WTC11 (cell line): ENCODE data around the gene KRTAP5-3. TPM values are rescaled to one million over a fixed set of nuclear protein-coding genes. Genes with fewer than 3 reads are reported as not detected.

Experiments used
- ATAC-seq: fragments of 200-7000 bp; cut with Tn5 transposase; 2 replicates; pipeline ENCODE4 v1.10.0; 2021; ENCODE audit warnings: mild to moderate bottlenecking, moderate library complexity
- CTCF ChIA-PET: fragments of 300-600 bp; sonication (Branson Sonifier 250); formaldehyde crosslinking; loops from one replicate; lab custom pipeline; 2021; ENCODE audit warnings: antibody characterized with exemption; lab: Charles Lee
- POLR2A ChIA-PET: fragments of 350-600 bp; sonication (Branson Sonifier 250); formaldehyde crosslinking; loops from one replicate; lab custom pipeline; 2021; ENCODE audit warnings: antibody characterized with exemption; lab: Charles Lee
- DNase-seq: peaks from one replicate; pipeline ENCODE4 v3.0.0; 2021; ENCODE audit warnings: low spot score
- H3K27ac Mint-ChIP-seq: 2 replicates; pipeline ENCODE4 v1.8.0; 2021; ENCODE audit warnings: mixed read lengths
- H3K27me3 Mint-ChIP-seq: 2 replicates; pipeline ENCODE4 v1.8.0; 2021; ENCODE audit warnings: low read depth, mild to moderate bottlenecking, moderate library complexity, mixed read lengths
- H3K36me3 Mint-ChIP-seq: 2 replicates; pipeline ENCODE4 v1.8.0; 2021; ENCODE audit warnings: mixed read lengths
- H3K4me1 Mint-ChIP-seq: 2 replicates; pipeline ENCODE4 v1.8.0; 2022; ENCODE audit warnings: mixed read lengths
- H3K4me3 Mint-ChIP-seq: 2 replicates; pipeline ENCODE4 v1.8.0; 2021; ENCODE audit warnings: mild to moderate bottlenecking, moderate library complexity, mixed read lengths
- H3K9me3 Mint-ChIP-seq: 2 replicates; pipeline ENCODE4 v1.8.0; 2021; ENCODE audit warnings: mixed read lengths
- AR ChIP-seq: fragments of 250-450 bp; sonication (Bioruptor Pico); IDR thresholded peaks from 2 replicates; pipeline ENCODE4 v1.9.0; 2021; ENCODE audit warnings: mild to moderate bottlenecking
- ATF1 ChIP-seq: sonication (generic); formaldehyde crosslinking; IDR thresholded peaks from 2 replicates; pipeline ENCODE4 v1.8.1; 2023; ENCODE audit warnings: mild to moderate bottlenecking, moderate library complexity, missing genetic modification reagents
- CBFB ChIP-seq: sonication (generic); formaldehyde crosslinking; IDR thresholded peaks from 2 replicates; pipeline ENCODE4 v1.8.1; 2022; ENCODE audit warnings: mild to moderate bottlenecking, low read depth, missing genetic modification reagents
- CDX4 ChIP-seq: fragments of 250-450 bp; sonication (Bioruptor Pico); IDR thresholded peaks from 2 replicates; pipeline ENCODE4 v1.9.0; 2021; ENCODE audit warnings: moderate library complexity, mild to moderate bottlenecking, inconsistent platforms, borderline replicate concordance
- CTCF ChIP-seq: fragments of 200-600 bp; IDR thresholded peaks from 2 replicates; pipeline ENCODE4 v1.8.0; 2022; ENCODE audit warnings: antibody characterized with exemption
- FOXJ3 ChIP-seq: sonication (generic); formaldehyde crosslinking; IDR thresholded peaks from 2 replicates; pipeline ENCODE4 v1.9.0; 2021; ENCODE audit warnings: missing genetic modification reagents, mild to moderate bottlenecking, borderline replicate concordance
- HMGA2 ChIP-seq: fragments of 250-450 bp; sonication (Bioruptor Pico); IDR thresholded peaks from 2 replicates; pipeline ENCODE4 v1.4.0; 2021; ENCODE audit warnings: mild to moderate bottlenecking, moderate library complexity
- IRF1 ChIP-seq: sonication (generic); formaldehyde crosslinking; IDR thresholded peaks from 2 replicates; pipeline ENCODE4 v1.8.0; 2023; ENCODE audit warnings: missing genetic modification reagents
- NFATC4 ChIP-seq: fragments of 250-450 bp; sonication (Bioruptor Pico); IDR thresholded peaks from 2 replicates; pipeline ENCODE4 v1.9.0; 2021; ENCODE audit warnings: mild to moderate bottlenecking
- NFYB ChIP-seq: sonication (generic); formaldehyde crosslinking; conservative IDR thresholded peaks from 2 replicates; pipeline ENCODE4 v1.8.0; 2022; ENCODE audit warnings: low read depth, missing genetic modification reagents
- NR1H2 ChIP-seq: sonication (generic); formaldehyde crosslinking; IDR thresholded peaks from 2 replicates; pipeline ENCODE4 v1.9.0; 2021; ENCODE audit warnings: mild to moderate bottlenecking, moderate library complexity, missing genetic modification reagents
- PRDM15 ChIP-seq: sonication (generic); formaldehyde crosslinking; IDR thresholded peaks from 2 replicates; pipeline ENCODE4 v1.8.0; 2022; ENCODE audit warnings: missing genetic modification reagents
- PRRX2 ChIP-seq: fragments of 250-450 bp; sonication (Bioruptor Pico); IDR thresholded peaks from 2 replicates; pipeline ENCODE4 v1.8.0; 2021; ENCODE audit warnings: mild to moderate bottlenecking
- SOX15 ChIP-seq: fragments of 250-450 bp; sonication (Bioruptor Pico); IDR thresholded peaks from 2 replicates; pipeline ENCODE4 v1.9.0; 2021; ENCODE audit warnings: mild to moderate bottlenecking
- ZBTB43 ChIP-seq: sonication (generic); formaldehyde crosslinking; IDR thresholded peaks from 2 replicates; pipeline ENCODE4 v1.8.1; 2023; ENCODE audit warnings: mild to moderate bottlenecking, missing genetic modification reagents
- ZNF219 ChIP-seq: sonication (generic); formaldehyde crosslinking; IDR thresholded peaks from 2 replicates; pipeline ENCODE4 v1.8.0; 2023; ENCODE audit warnings: missing genetic modification reagents, mild to moderate bottlenecking, borderline replicate concordance
- ZNF232 ChIP-seq: sonication (generic); formaldehyde crosslinking; IDR thresholded peaks from 2 replicates; pipeline ENCODE4 v1.8.0; 2022; ENCODE audit warnings: mild to moderate bottlenecking, missing genetic modification reagents
- ZNF263 ChIP-seq: sonication (generic); formaldehyde crosslinking; IDR thresholded peaks from 2 replicates; pipeline ENCODE4 v1.8.1; 2022; ENCODE audit warnings: low read depth, mild to moderate bottlenecking, moderate library complexity, missing genetic modification reagents
- ZNF317 ChIP-seq: sonication (generic); formaldehyde crosslinking; IDR thresholded peaks from 2 replicates; pipeline ENCODE4 v1.8.1; 2023; ENCODE audit warnings: low read depth, mild to moderate bottlenecking, moderate library complexity, missing genetic modification reagents, borderline replicate concordance
- ZNF671 ChIP-seq: fragments of 250-450 bp; sonication (Bioruptor Pico); IDR thresholded peaks from 2 replicates; pipeline ENCODE4 v1.8.0; 2021; ENCODE audit warnings: mild to moderate bottlenecking
- total RNA-seq: library from RNA; stranded (reverse); gene quantifications from 3 replicates; pipeline ENCODE4 v1.2.3, GENCODE V29; 2021

The KRTAP5-3 gene
- total RNA-seq, 1 experiment from 2014 or later, result not detected

GRCh38 chr11:1656061-1656441 lies 47.8 kb upstream of the KRTAP5-3 start:
- Mint-ChIP-seq H3K27ac (no peak overlapping the region), H3K36me3 (no peaks in the 10 kb centered on the region)

GRCh38 chr11:1655168-1656060 lies 47.2 kb upstream of the KRTAP5-3 start:
- H3K4me1 Mint-ChIP-seq, result no peaks in the 10 kb centered on the region
- no peaks in the 10 kb centered on the region for H3K36me3 Mint-ChIP-seq
- H3K27me3 Mint-ChIP-seq, result peaks cover 21% of the 10 kb centered on the region
- POLR2A ChIA-PET, result no interaction called here
- H3K9me3 Mint-ChIP-seq, result no peaks in the 10 kb centered on the region
- CTCF ChIA-PET, result interaction anchor here (1.0 to 4.3 kb wide), 4 partner anchors 38 to 497 kb away, joined by 3 to 190 read pairs (median 62); partner anchors contain the start of gene SYT8
- DNase-seq, result no peak
- no peak overlapping the region for H3K27ac Mint-ChIP-seq
- no peak for ATAC-seq
- H3K4me3 Mint-ChIP-seq, result no peak overlapping the region
- TF ChIP-seq ZNF263 (CRISPR knock-in tag), result no peak
- no peak for TF ChIP-seq CBFB (CRISPR knock-in tag)
- no peak for TF ChIP-seq PRDM15
- TF ChIP-seq ATF1, result no peak
- no peak for TF ChIP-seq ZNF671
- TF ChIP-seq SOX15 (CRISPR knock-in tag), result no peak
- no peak for TF ChIP-seq CTCF
- TF ChIP-seq NFYB (CRISPR knock-in tag), result no peak

More at GRCh38 chr11:1656061-1656441, 47.8 kb upstream of the KRTAP5-3 start:
- no peak for ATAC-seq
- TF ChIP-seq IRF1 (CRISPR knock-in tag), result no peak
- no peak for TF ChIP-seq ZNF232 (CRISPR knock-in tag)
- no peak for TF ChIP-seq ZNF317
- no peak for TF ChIP-seq ZNF219 (CRISPR knock-in tag)
- TF ChIP-seq HMGA2 (CRISPR knock-in tag), result no peak
- no peak for TF ChIP-seq PRRX2 (CRISPR knock-in tag)
- TF ChIP-seq SOX15 (CRISPR knock-in tag), result no peak
- TF ChIP-seq CDX4 (CRISPR knock-in tag), result no peak
- TF ChIP-seq NFYB (CRISPR knock-in tag), result no peak
- no peak for TF ChIP-seq FOXJ3 (CRISPR knock-in tag)
- TF ChIP-seq AR, result no peak
- no peak for TF ChIP-seq NFATC4 (CRISPR knock-in tag)
- TF ChIP-seq ZBTB43 (CRISPR knock-in tag), result no peak
- no peak for TF ChIP-seq NR1H2 (CRISPR knock-in tag)
- peaks cover 21% of the 10 kb centered on the region for H3K27me3 Mint-ChIP-seq
- no peaks in the 10 kb centered on the region for H3K4me1 Mint-ChIP-seq
- H3K4me3 Mint-ChIP-seq, result no peak overlapping the region
- H3K9me3 Mint-ChIP-seq, result no peaks in the 10 kb centered on the region
- DNase-seq, result no peak
- CTCF ChIA-PET, result interaction anchor here (1.1 to 4.3 kb wide), 2 partner anchors 37 to 169 kb away, joined by 3 to 121 read pairs; no protein-coding TSS in a partner anchor
- POLR2A ChIA-PET, result no interaction called here
